Right lobe of liver (tissue), 6 donors: ENCODE data around the gene SYNE1. TPM values are rescaled to one million over a fixed set of nuclear protein-coding genes. Genes with fewer than 3 reads are reported as not detected.
"Not testable (repeated sequence)": the region's sequence is repeated elsewhere in the genome, so short reads cannot be mapped to it uniquely, and the experiment has no call there.

ENCODE experiments used
- ATAC-seq, 4 donors: fragments of 200-7000 bp; cut with Tn5 transposase; one replicate each; pipeline ENCODE4 v1.9.1; 2020; ENCODE audit warnings: mild to moderate bottlenecking in 4 of 4, moderate library complexity in 4 of 4
- DNase-seq, 3 donors: peaks; one replicate each; pipeline ENCODE4 v3.0.0-alpha.2; 2020
- H3K27ac ChIP-seq, 3 donors: fragments of 200-600 bp; one replicate each; pipeline ENCODE4 v1.8.0; 2022
- H3K27me3 ChIP-seq, 2 donors: fragments of 200-600 bp; one replicate each; pipeline ENCODE4 v1.8.0; 2022
- H3K36me3 ChIP-seq, 4 donors: fragments of 200-600 bp; sonication (generic) in 1 of 4; one replicate each; pipeline versions ENCODE4 v1.5.1 to v1.8.0; 2017 to 2022; ENCODE audit warnings: control low read depth in 1 of 4
- H3K4me1 ChIP-seq, 4 donors: fragments of 200-600 bp; sonication (generic) in 1 of 4; one replicate each; pipeline versions ENCODE4 v1.5.1 to v1.8.0; 2017 to 2022; ENCODE audit warnings: control low read depth in 1 of 4
- H3K4me3 ChIP-seq, 3 donors: fragments of 200-600 bp; one replicate each; pipeline ENCODE4 v1.8.0; 2022
- H3K9me3 ChIP-seq, 4 donors: fragments of 200-600 bp; sonication (generic) in 1 of 4; one replicate each; pipeline versions ENCODE4 v1.5.1 to v1.8.0; 2017 to 2022; ENCODE audit warnings: control low read depth in 1 of 4
- POLR2A ChIP-seq: fragments of 450-650 bp; IDR thresholded peaks from one replicate; pipeline ENCODE4 v1.6.1; 2017; ENCODE audit warnings: antibody characterized with exemption, mild to moderate bottlenecking
- WGBS: methylation state at CpG from one replicate; pipeline ENCODE4 v1.1.6; 2018; ENCODE audit warnings: low coverage, low lambda C conversion rate; ENCODE audit not compliant: insufficient coverage; ENCODE audit errors: missing lambda C conversion rate; 5-methylcytosine and 5-hydroxymethylcytosine counted together
- intact Hi-C, 2 donors: fragments of 100-400 bp; cut with DNase I; formaldehyde crosslinking; loops; one replicate each; pipeline versions ENCODE4 v1.11.2 to v1.14.1; 2022
- total RNA-seq, 6 experiments: library from RNA; depleted of rRNA in 2 of 6; stranded (reverse); fragments of >200 nt in 2 of 6; fragmentation: NEBNext Ultra II Directional in 3 of 6; extraction: Animal tissue kit (Norgen Biotek cat#: 25700) in 3 of 6; gene quantifications; one replicate each; pipeline versions ENCODE4 v1.1.0 to v1.2.4, GENCODE V29; 2016 to 2023
- TF ChIP-seq, protein P1 (sequence below), 4 donors: fragments of 200-600 bp in 3 of 4; fragments of 450-650 bp in 1 of 4; IDR thresholded peaks; one replicate each; pipeline versions ENCODE4 v1.5.1 to v1.8.0; 2016 to 2022; ENCODE audit warnings: antibody characterized with exemption in 4 of 4, mild to moderate bottlenecking in 2 of 4
- donor health status: DM: no; HTN: yes; CAD: no.
- donor health status: DM: no; HTN: no; CAD: no.
- donor health status: DM: no; HTN: no; CAD: no.
- donor health status: DM: no; HTN: yes; CAD: no.
- donor health status: DM: no; HTN: yes; CAD: no.

Gene SYNE1
- total RNA-seq, 6 experiments from 2014 or later: 22.8 to 43.2 (median 25.0) TPM

GRCh38 chr6:152571089-152571488, 66.1 kb downstream of the SYNE1 start:
- Histone ChIP-seq H3K27me3 (no peaks in the 10 kb centered on the region), H3K36me3 (no peaks in the 10 kb centered on the region), H3K27ac (no peak overlapping the region), H3K9me3 (no peaks in the 10 kb centered on the region), H3K4me1 (peaks cover 0 to 11% (median 0%) of the 10 kb centered on the region in 4 donors), H3K4me3 (no peak overlapping the region)
- no peak for TF ChIP-seq POLR2A
- TF ChIP-seq, protein P1, sequence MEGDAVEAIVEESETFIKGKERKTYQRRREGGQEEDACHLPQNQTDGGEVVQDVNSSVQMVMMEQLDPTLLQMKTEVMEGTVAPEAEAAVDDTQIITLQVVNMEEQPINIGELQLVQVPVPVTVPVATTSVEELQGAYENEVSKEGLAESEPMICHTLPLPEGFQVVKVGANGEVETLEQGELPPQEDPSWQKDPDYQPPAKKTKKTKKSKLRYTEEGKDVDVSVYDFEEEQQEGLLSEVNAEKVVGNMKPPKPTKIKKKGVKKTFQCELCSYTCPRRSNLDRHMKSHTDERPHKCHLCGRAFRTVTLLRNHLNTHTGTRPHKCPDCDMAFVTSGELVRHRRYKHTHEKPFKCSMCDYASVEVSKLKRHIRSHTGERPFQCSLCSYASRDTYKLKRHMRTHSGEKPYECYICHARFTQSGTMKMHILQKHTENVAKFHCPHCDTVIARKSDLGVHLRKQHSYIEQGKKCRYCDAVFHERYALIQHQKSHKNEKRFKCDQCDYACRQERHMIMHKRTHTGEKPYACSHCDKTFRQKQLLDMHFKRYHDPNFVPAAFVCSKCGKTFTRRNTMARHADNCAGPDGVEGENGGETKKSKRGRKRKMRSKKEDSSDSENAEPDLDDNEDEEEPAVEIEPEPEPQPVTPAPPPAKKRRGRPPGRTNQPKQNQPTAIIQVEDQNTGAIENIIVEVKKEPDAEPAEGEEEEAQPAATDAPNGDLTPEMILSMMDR (IDR thresholded peaks at IDR 0.05): no peak
- 29% methylated on average over 1 of the region's 1 CpG for WGBS
- ATAC-seq: peak in 1 of 4 donors; percentile 22
- no peak for DNase-seq
- intact Hi-C loops: no loop called here

GRCh38 chr6:152566103-152566875, 70.9 kb downstream of the SYNE1 start:
- Histone ChIP-seq H3K4me1 (no peaks in the 10 kb centered on the region), H3K36me3 (no peaks in the 10 kb centered on the region), H3K27ac (no peak overlapping the region), H3K27me3 (no peaks in the 10 kb centered on the region), H3K9me3 (no peaks in the 10 kb centered on the region), H3K4me3 (no peak overlapping the region)
- peak; percentile 50 to 77 (median 56) for ATAC-seq
- WGBS: 53% methylated on average over 7 of the region's 7 CpGs
- intact Hi-C loops: no loop called here
- TF ChIP-seq, protein P1 (IDR thresholded peaks at IDR 0.05): no peak
- no peak for TF ChIP-seq POLR2A
- no peak for DNase-seq

GRCh38 chr6:152563177-152563576, 74.0 kb downstream of the SYNE1 start:
- intact Hi-C loops: no loop called here
- Histone ChIP-seq H3K27ac (no peak overlapping the region), H3K27me3 (no peaks in the 10 kb centered on the region), H3K36me3 (no peaks in the 10 kb centered on the region), H3K4me1 (no peaks in the 10 kb centered on the region), H3K4me3 (no peak overlapping the region), H3K9me3 (no peaks in the 10 kb centered on the region)
- DNase-seq: no peak
- WGBS: 56% methylated on average over 5 of the region's 5 CpGs
- ATAC-seq: no peak
- TF ChIP-seq POLR2A: no peak
- TF ChIP-seq, protein P1 (IDR thresholded peaks at IDR 0.05): no peak

GRCh38 chr6:152558798-152559197, 78.4 kb downstream of the SYNE1 start:
- H3K27me3 ChIP-seq, DNase-seq, H3K27ac ChIP-seq, ATAC-seq, H3K4me1 ChIP-seq, H3K4me3 ChIP-seq, intact Hi-C loops, H3K36me3 ChIP-seq, H3K9me3 ChIP-seq: not testable (repeated sequence)
- WGBS: 90% methylated on average over 1 of the region's 1 CpG

- H3K27ac ChIP-seq: no peak overlapping the region
- H3K9me3 ChIP-seq: no peaks in the 10 kb centered on the region
- WGBS: 81% methylated on average over 1 of the region's 1 CpG
- H3K4me3 ChIP-seq: no peak overlapping the region
- no peaks in the 10 kb centered on the region for H3K36me3 ChIP-seq
- DNase-seq (no peak), ATAC-seq (no peak)
- TF ChIP-seq, protein P1 (IDR thresholded peaks at IDR 0.05): no peak
- TF ChIP-seq POLR2A: no peak
- intact Hi-C loops: no loop called here
- H3K27me3 ChIP-seq: no peaks in the 10 kb centered on the region
- no peaks in the 10 kb centered on the region for H3K4me1 ChIP-seq
Observed at GRCh38 chr6:152557502-152557901, 79.7 kb downstream of the SYNE1 start.
